Mesenchymal stem cell (in vitro differentiated cells and primary cell): ENCODE results near the gene TAPT1.

ENCODE experiments used
- DNase-seq: peaks from one replicate; pipeline ENCODE4 v3.0.0-alpha.2; 2013
- H2AFZ ChIP-seq: one replicate; pipeline ENCODE4 v1.6.1; 2013; ENCODE audit warnings: low read depth, mild to moderate bottlenecking, control low read depth, inconsistent platforms, low read length, moderate library complexity
- H2AK5ac ChIP-seq: 2 replicates; pipeline ENCODE4 v1.6.1; 2013; ENCODE audit warnings: low read length, moderate library complexity, mild to moderate bottlenecking, inconsistent platforms; ENCODE audit not compliant: severe bottlenecking
- H2BK120ac ChIP-seq: one replicate; pipeline ENCODE4 v1.6.1; 2013; ENCODE audit warnings: low read depth, mild to moderate bottlenecking, inconsistent platforms, low read length, moderate library complexity
- H2BK12ac ChIP-seq, 2 experiments: one replicate each; pipeline ENCODE4 v1.6.1; 2013; ENCODE audit warnings: inconsistent platforms in 2 of 2, low read length in 2 of 2, mild to moderate bottlenecking in 2 of 2, moderate library complexity in 2 of 2, control low read depth in 1 of 2
- H2BK15ac ChIP-seq: one replicate; pipeline ENCODE4 v1.6.1; 2013; ENCODE audit warnings: mild to moderate bottlenecking, low read depth, inconsistent platforms; ENCODE audit not compliant: poor library complexity, severe bottlenecking
- H2BK5ac ChIP-seq: 2 replicates; pipeline ENCODE4 v1.6.1; 2013; ENCODE audit warnings: low read depth, mild to moderate bottlenecking, low read length, control low read depth, inconsistent platforms; ENCODE audit not compliant: poor library complexity, severe bottlenecking
- H3K14ac ChIP-seq, 2 experiments: one replicate each; pipeline ENCODE4 v1.6.1; 2013; ENCODE audit warnings: inconsistent platforms in 2 of 2, low read length in 2 of 2, control low read depth in 1 of 2, mild to moderate bottlenecking in 1 of 2, moderate library complexity in 1 of 2
- H3K18ac ChIP-seq, 2 experiments: one replicate each; pipeline ENCODE4 v1.6.1; 2013; ENCODE audit warnings: inconsistent platforms in 2 of 2, low read length in 2 of 2, control low read depth in 1 of 2, low read depth in 1 of 2, mild to moderate bottlenecking in 1 of 2
- H3K23ac ChIP-seq, 2 experiments: one replicate each; pipeline ENCODE4 v1.6.1; 2013; ENCODE audit warnings: inconsistent platforms in 2 of 2, low read length in 2 of 2, mild to moderate bottlenecking in 2 of 2, moderate library complexity in 2 of 2, control low read depth in 1 of 2
- H3K27ac ChIP-seq: 2 replicates; pipeline ENCODE4 v1.5.1; 2013; ENCODE audit warnings: mild to moderate bottlenecking, moderate library complexity, low read length, control low read depth, inconsistent platforms; ENCODE audit not compliant: poor library complexity, severe bottlenecking
- H3K27me3 ChIP-seq, 2 experiments: 2 replicates each; pipeline versions ENCODE4 v1.6.1 to v1.7.0; 2013; ENCODE audit warnings: low read length in 2 of 2, mild to moderate bottlenecking in 2 of 2, moderate library complexity in 2 of 2, control low read depth in 1 of 2, inconsistent platforms in 1 of 2; ENCODE audit not compliant: control insufficient read depth in 1 of 2, insufficient read depth in 1 of 2
- H3K36me3 ChIP-seq, 2 experiments: 2 replicates each; pipeline versions ENCODE4 v1.6.1 to v1.7.0; 2013; ENCODE audit warnings: low read length in 2 of 2, control low read depth in 1 of 2, inconsistent platforms in 1 of 2, low read depth in 1 of 2, mild to moderate bottlenecking in 1 of 2; ENCODE audit not compliant: insufficient read depth in 2 of 2, control insufficient read depth in 1 of 2
- H3K4ac ChIP-seq, 2 experiments: one replicate each; pipeline ENCODE4 v1.6.1; 2013; ENCODE audit warnings: inconsistent platforms in 2 of 2, low read length in 2 of 2, mild to moderate bottlenecking in 2 of 2, moderate library complexity in 2 of 2, control low read depth in 1 of 2, low read depth in 1 of 2
- H3K4me1 ChIP-seq: 2 replicates; pipeline ENCODE4 v1.6.1; 2013; ENCODE audit warnings: low read depth, low read length, control low read depth; ENCODE audit not compliant: control insufficient read depth, insufficient read depth
- H3K4me2 ChIP-seq: 2 replicates; pipeline ENCODE4 v1.6.1; 2013; ENCODE audit warnings: low read length, mild to moderate bottlenecking, inconsistent platforms; ENCODE audit not compliant: poor library complexity, severe bottlenecking
- H3K4me3 ChIP-seq, 2 experiments: 2 replicates each; pipeline versions ENCODE4 v1.5.1 to v1.7.0; 2013; ENCODE audit warnings: low read length in 2 of 2, mild to moderate bottlenecking in 2 of 2, control low read depth in 1 of 2, low read depth in 1 of 2; ENCODE audit not compliant: insufficient read depth in 1 of 2
- H3K79me1 ChIP-seq: replicated peaks from 2 replicates; pipeline ENCODE4 v1.6.1; 2013; ENCODE audit warnings: mild to moderate bottlenecking, control low read depth, low read length, inconsistent platforms; ENCODE audit not compliant: poor library complexity, severe bottlenecking
- H3K9ac ChIP-seq: 2 replicates; pipeline ENCODE4 v1.7.0; 2013; ENCODE audit warnings: mild to moderate bottlenecking, low read length, moderate library complexity
- H3K9me3 ChIP-seq: 2 replicates; pipeline ENCODE4 v1.7.0; 2013; ENCODE audit warnings: mild to moderate bottlenecking, low read length; ENCODE audit not compliant: control insufficient read depth
- H4K8ac ChIP-seq: one replicate; pipeline ENCODE4 v1.6.1; 2013; ENCODE audit warnings: inconsistent platforms, mild to moderate bottlenecking, low read length, moderate library complexity
- H4K91ac ChIP-seq: one replicate; pipeline ENCODE4 v1.6.1; 2013; ENCODE audit warnings: mild to moderate bottlenecking, low read length, inconsistent platforms
- WGBS: methylation state at CpG from one replicate; pipeline ENCODE4 v1.1.7; 2013; ENCODE audit warnings: mixed read lengths; 5-methylcytosine and 5-hydroxymethylcytosine counted together

TAPT1 gene

DNA sequence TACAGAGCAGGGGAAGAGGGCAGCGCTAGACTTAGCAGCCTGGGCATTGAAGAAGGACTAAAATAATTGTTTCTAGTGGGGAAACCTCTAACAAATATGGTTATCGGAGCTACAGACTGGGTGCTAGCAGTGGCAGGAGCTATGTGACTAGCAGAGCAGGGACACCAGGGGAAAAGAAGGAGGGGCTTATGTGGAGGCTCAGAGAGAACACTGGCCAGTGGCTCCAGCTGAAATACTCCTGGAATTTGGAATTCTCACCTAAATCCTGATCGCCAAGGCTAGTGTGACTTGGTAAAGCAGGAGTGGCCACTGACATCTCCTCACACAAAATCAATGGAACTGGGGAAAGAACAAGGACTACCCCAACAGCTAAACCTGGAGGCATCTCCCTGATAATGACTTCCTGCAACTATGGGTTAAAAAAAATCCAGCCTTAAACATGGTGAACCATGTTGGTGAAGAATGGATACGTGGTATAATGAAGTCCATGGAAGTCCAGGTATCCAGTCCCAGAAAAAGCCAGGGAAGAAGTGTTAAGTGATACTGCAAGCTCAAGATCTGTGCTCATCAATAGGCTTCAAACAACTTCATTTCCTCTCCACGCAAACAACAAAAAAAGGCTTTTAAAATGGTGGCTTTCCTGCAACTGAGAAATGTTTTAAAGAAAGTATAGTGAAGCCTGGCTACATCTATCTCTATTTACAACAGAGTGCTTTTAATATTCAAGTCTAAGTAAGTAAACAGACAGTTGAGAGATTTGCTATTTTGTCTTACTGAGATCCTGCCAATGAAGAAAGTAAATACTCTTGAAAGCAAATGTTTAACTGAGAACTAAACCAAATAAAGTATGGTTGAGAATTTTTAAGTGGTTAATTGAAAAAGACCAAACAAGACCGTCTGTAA, 1.8 kb downstream of the TAPT1 start:
- 59% methylated on average over 5 of the region's 6 CpGs for WGBS
- no peak overlapping the region for H2BK12ac ChIP-seq

DNA sequence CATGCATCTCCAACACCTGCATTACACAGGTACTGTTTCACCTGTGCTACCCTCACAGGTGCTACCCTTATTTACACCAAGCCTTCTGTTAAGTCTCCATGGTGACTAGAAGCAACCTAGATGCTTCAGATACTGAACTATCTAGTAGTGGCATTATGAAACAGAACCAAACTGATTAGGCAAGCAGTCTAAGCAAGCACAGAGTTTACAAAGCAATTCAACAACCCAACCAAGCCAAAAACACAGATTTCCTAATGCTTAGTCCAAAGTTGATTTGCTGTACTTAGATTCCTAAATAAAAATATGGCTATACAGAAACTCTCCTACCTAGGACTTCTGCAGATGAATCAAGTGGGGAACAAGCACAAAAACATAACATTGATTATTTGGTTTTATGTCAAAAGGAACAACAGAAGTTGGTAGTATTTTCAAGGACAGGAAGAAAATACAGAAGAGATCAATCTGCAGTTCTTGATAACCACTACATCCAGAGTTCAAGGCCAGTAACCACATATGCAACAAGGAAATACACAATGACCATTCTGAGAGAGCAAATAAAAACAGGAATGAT, 3.2 kb downstream of the TAPT1 start:
- no peak overlapping the region for H2BK120ac ChIP-seq
- no peak overlapping the region for H4K91ac ChIP-seq
- no peak overlapping the region for H2BK15ac ChIP-seq
- H3K36me3 ChIP-seq, result peaks cover 0 to 5% of the 10 kb centered on the region in 2 experiments
- H3K27ac ChIP-seq, result no peak overlapping the region
- no peaks in the 10 kb centered on the region for H3K27me3 ChIP-seq
- no peak overlapping the region for H2AK5ac ChIP-seq
- no peak overlapping the region for H3K14ac ChIP-seq
- H2AFZ ChIP-seq, result no peak overlapping the region
- no peak overlapping the region for H3K4me2 ChIP-seq
- H3K4me3 ChIP-seq, result no peak overlapping the region
- no peak overlapping the region for H2BK5ac ChIP-seq
- DNase-seq, result peak; percentile 18
- H3K4me1 ChIP-seq, result peaks cover 4% of the 10 kb centered on the region
- no peak overlapping the region for H3K18ac ChIP-seq
- H3K9me3 ChIP-seq, result no peaks in the 10 kb centered on the region
- H2BK12ac ChIP-seq, result no peak overlapping the region
- no peak overlapping the region for H3K4ac ChIP-seq
- H3K9ac ChIP-seq, result no peak overlapping the region
- H3K79me1 ChIP-seq, result peaks cover 31% of the 10 kb centered on the region
- H4K8ac ChIP-seq, result no peak overlapping the region
- no peak overlapping the region for H3K23ac ChIP-seq

More for the DNA sequence above, 1.8 kb downstream of the TAPT1 start:
- Histone ChIP-seq H2BK5ac (no peak overlapping the region), H3K4me2 (peak overlapping the region; percentile 8), H4K91ac (no peak overlapping the region), H3K27me3 (no peaks in the 10 kb centered on the region), H3K14ac (no peak overlapping the region), H3K18ac (no peak overlapping the region), H3K4ac (no peak overlapping the region), H3K9me3 (no peaks in the 10 kb centered on the region), H2AK5ac (no peak overlapping the region), H2BK15ac (no peak overlapping the region), H3K36me3 (no peaks in the 10 kb centered on the region), H3K23ac (peak overlapping the region in 1 of 2 experiments; percentile 32), H3K27ac (no peak overlapping the region), H3K4me1 (peaks cover 4% of the 10 kb centered on the region), H3K4me3 (peak overlapping the region in 1 of 2 experiments; percentile 95), H3K9ac (peak overlapping the region; percentile 94), H3K79me1 (peaks cover 25% of the 10 kb centered on the region), H2BK120ac (no peak overlapping the region), H2AFZ (no peak overlapping the region), H4K8ac (no peak overlapping the region)
- no peak for DNase-seq

DNA sequence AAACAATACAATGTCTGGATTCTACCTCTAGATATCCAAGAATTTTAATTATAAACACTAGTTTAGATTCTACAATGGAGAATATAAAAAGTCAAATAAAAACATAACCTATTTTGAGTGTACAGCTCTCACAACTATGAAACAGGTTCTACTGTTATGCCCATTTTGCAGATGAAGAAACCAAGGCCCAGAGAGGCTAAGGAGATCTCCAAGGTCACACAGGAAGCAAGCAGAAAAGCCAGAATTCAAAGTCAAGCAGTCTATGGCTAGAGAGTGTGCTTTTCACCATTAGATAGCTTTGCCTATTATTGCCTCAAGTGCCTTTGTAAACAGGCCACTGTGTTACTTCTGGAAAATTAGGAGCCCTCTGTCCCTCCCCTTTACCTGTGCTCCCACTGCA, 7.3 kb downstream of the TAPT1 start:
- no peaks in the 10 kb centered on the region for H3K4me1 ChIP-seq
- peaks cover 0 to 5% of the 10 kb centered on the region in 2 experiments for H3K36me3 ChIP-seq
- H3K4me3 ChIP-seq, result no peak overlapping the region
- H3K79me1 ChIP-seq, result peaks cover 45% of the 10 kb centered on the region
- H3K27ac ChIP-seq, result no peak overlapping the region
- no peak overlapping the region for H3K18ac ChIP-seq
- H3K9me3 ChIP-seq, result no peaks in the 10 kb centered on the region
- no peak overlapping the region for H4K91ac ChIP-seq
- H2BK12ac ChIP-seq, result no peak overlapping the region
- no peak overlapping the region for H2BK120ac ChIP-seq
- no peak for DNase-seq
- H2AK5ac ChIP-seq, result no peak overlapping the region
- no peak overlapping the region for H2BK15ac ChIP-seq
- no peak overlapping the region for H4K8ac ChIP-seq
- H3K14ac ChIP-seq, result no peak overlapping the region
- no peak overlapping the region for H2BK5ac ChIP-seq
- no peak overlapping the region for H3K23ac ChIP-seq
- H3K27me3 ChIP-seq, result no peaks in the 10 kb centered on the region
- H2AFZ ChIP-seq, result no peak overlapping the region
- no peak overlapping the region for H3K4ac ChIP-seq
- no peak overlapping the region for H3K4me2 ChIP-seq
- H3K9ac ChIP-seq, result no peak overlapping the region

DNA sequence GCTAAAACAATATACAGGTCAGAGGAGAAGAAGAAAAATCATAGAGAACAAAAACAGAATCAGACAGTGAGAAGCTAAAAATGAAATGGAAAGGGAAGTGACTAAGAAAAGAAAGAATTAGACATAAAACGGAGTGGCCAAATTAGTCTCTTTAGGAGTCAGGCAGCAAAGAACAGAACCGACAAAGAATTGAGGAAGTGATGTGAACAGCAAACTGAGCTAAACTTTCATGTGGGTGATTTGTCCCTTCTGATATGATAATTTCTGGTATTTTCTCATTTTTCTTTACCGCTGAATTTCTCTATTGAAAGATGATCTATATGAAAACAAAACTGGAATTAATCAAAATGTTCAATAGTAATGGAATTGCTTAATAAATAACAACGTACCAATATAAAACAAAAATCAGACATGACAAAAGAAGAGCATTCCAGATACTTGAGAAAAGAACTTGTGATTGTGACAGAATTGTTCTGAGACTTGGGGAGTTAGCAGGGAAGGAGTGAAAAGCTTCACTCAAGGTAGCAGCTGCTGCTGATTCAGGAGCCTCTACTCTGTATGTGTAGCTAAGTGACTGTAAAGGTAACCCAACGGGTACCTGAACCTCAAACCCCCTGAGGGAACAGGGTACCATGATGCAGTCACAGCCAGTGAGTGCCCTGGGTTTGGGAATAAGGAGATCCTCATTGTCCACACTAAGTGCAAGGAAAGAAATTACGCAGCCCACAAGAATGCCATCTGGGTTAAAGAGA, 8.8 kb downstream of the TAPT1 start:
- Histone ChIP-seq H2AFZ (no peak overlapping the region), H3K27ac (no peak overlapping the region), H3K9me3 (no peaks in the 10 kb centered on the region), H3K36me3 (peaks cover 0 to 9% of the 10 kb centered on the region in 2 experiments), H3K27me3 (no peaks in the 10 kb centered on the region), H2BK5ac (no peak overlapping the region), H3K4me2 (no peak overlapping the region), H3K14ac (no peak overlapping the region), H2BK120ac (no peak overlapping the region), H3K18ac (no peak overlapping the region), H3K4ac (no peak overlapping the region), H4K91ac (no peak overlapping the region), H2BK15ac (no peak overlapping the region), H3K4me1 (no peaks in the 10 kb centered on the region), H3K79me1 (peaks cover 39% of the 10 kb centered on the region), H3K9ac (no peak overlapping the region), H2BK12ac (no peak overlapping the region), H3K23ac (no peak overlapping the region), H4K8ac (no peak overlapping the region), H3K4me3 (no peak overlapping the region), H2AK5ac (no peak overlapping the region)
- no peak for DNase-seq
- 96% methylated on average over 4 of the region's 6 CpGs for WGBS
